ENCODE results near the gene C18orf32. TPM values are rescaled to one million over a fixed set of nuclear protein-coding genes. Genes with fewer than 3 reads are reported as not detected.

Gene C18orf32
- total and polyA plus RNA-seq, 2 of the 8 experiments (the other 6 are each of a cell fraction or from before 2014, with no cell fraction given) = 17.3 to 20.1 TPM

DNA sequence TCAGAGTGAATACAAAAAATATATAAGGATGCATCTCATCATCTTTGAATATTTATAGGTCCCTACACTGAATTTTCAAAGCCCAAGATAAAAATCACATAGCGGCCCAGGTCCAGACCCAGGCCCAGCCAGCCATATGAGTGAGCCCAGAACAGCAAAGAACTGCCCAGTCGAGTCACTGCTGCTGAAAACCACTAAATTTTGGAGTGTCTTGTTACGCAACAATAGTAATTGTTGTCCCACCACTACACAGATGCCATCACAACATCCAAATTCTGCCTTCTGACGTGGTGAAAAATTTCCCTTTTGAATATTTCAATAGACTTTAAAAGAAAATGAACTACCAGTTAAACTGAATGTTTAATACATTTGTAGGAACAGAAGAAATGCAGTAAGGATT, 5.7 kb downstream of the C18orf32 start:
- 93% methylated on average over 4 of the region's 4 CpGs; no CpG with 5 or more reads in 1 of the 2 experiments for WGBS, 2 experiments (ENCODE audit: extremely low coverage in 1 of 2, insufficient coverage in 1 of 2, insufficient read length in 1 of 2, insufficient replicate concordance in 2 of 2, low coverage in 1 of 2, low lambda C conversion rate in 2 of 2, missing lambda C conversion rate in 1 of 2)
- H3K23me2 ChIP-seq (ENCODE audit: low read depth, low read length) = no peaks in the 10 kb centered on the region
- peaks cover 0 to 19% of the 10 kb centered on the region in 2 experiments; a peak in 3 of 4 replicates for H3K79me2 ChIP-seq (ENCODE audit: control insufficient read depth in 1 of 2, insufficient read depth in 2 of 2, low read length in 2 of 2)
- no peak overlapping the region for H2AFZ ChIP-seq (ENCODE audit: low read length)
- peak; percentile 63; the same call in 1 of the 2 replicates for TF ChIP-seq CEBPB (IDR thresholded peaks at IDR 0.05; ENCODE audit: low read depth, low read length)
- TF ChIP-seq POLR2AphosphoS5 (IDR thresholded peaks at IDR 0.05; ENCODE audit: low read depth, low read length) = no peak
- no peak overlapping the region for H3K23ac ChIP-seq (ENCODE audit: insufficient read length)
- no peak overlapping the region for H3K18ac ChIP-seq (ENCODE audit: extremely low read depth, low read length)
- no peak overlapping the region for H2BK20ac ChIP-seq (ENCODE audit: low read length)
- peaks cover 0 to 30% (median 14%) of the 10 kb centered on the region in 4 experiments; a peak in 5 of 8 replicates for H3K36me3 ChIP-seq (ENCODE audit: control insufficient read depth in 2 of 4, insufficient read depth in 4 of 4, low read length in 3 of 4)
- H3K4me2 ChIP-seq (ENCODE audit: insufficient read depth in 1 of 2, low read depth in 2 of 2, low read length in 2 of 2) = no peak overlapping the region
- H2BK5ac ChIP-seq (ENCODE audit: low read depth, low read length) = no peak overlapping the region
- ChIA-PET POLR2A (ENCODE audit: partially characterized antibody) (no interaction called here), CTCF (ENCODE audit: partially characterized antibody) (no interaction called here)
- H2BK120ac ChIP-seq (replicated peaks; ENCODE audit: low read depth, low read length) = no peak overlapping the region
- no peak for DNase-seq (ENCODE audit: low read depth in 1 of 2, low spot score in 2 of 2)
- H3K27me3 ChIP-seq (replicated peaks in 1 of 4; ENCODE audit: control insufficient read depth in 3 of 4, extremely low read depth in 1 of 4, insufficient read depth in 3 of 4, low read length in 3 of 4) = no peaks in the 10 kb centered on the region
- H4K20me1 ChIP-seq (replicated peaks in 1 of 2; ENCODE audit: control insufficient read depth in 1 of 2, insufficient read depth in 2 of 2, low read length in 2 of 2) = peaks cover 0 to 1% of the 10 kb centered on the region in 2 experiments
- no peak overlapping the region for H2AK5ac ChIP-seq (ENCODE audit: low read depth, low read length)
- FAIRE-seq = no peak
- peaks cover 0 to 3% (median 0%) of the 10 kb centered on the region in 4 experiments; a peak in 1 of 7 replicates for H3K4me1 ChIP-seq (replicated peaks in 1 of 4; ENCODE audit: control insufficient read depth in 3 of 4, insufficient read depth in 4 of 4, low read length in 3 of 4)
- H4K8ac ChIP-seq (ENCODE audit: extremely low read depth, insufficient read depth, low read length) = no peak overlapping the region
- H3K14ac ChIP-seq (ENCODE audit: insufficient read length) = no peak overlapping the region
- no peak overlapping the region for H3K56ac ChIP-seq (replicated peaks; ENCODE audit: insufficient read length, low read depth, low read length)
- H3K27ac ChIP-seq (ENCODE audit: low read depth, low read length) = no peak overlapping the region
- H4K91ac ChIP-seq (replicated peaks; ENCODE audit: insufficient read length, low read length) = no peak overlapping the region
- H4K5ac ChIP-seq (ENCODE audit: insufficient read length, low read depth, low read length) = no peak overlapping the region
- no peak overlapping the region for H3K4ac ChIP-seq (replicated peaks; ENCODE audit: insufficient read length, low read depth, low read length)
- no peak overlapping the region for H2BK12ac ChIP-seq (ENCODE audit: low read depth, low read length)
- H3K4me3 ChIP-seq (ENCODE audit: extremely low read depth in 1 of 4, insufficient read depth in 2 of 4, low read depth in 3 of 4, low read length in 4 of 4) = no peak overlapping the region
- H3K9ac ChIP-seq (replicated peaks in 1 of 4; ENCODE audit: extremely low read depth in 1 of 4, low read depth in 3 of 4, low read length in 3 of 4) = no peak overlapping the region
- no peaks in the 10 kb centered on the region for H3K79me1 ChIP-seq (ENCODE audit: low read depth, low read length)
- H2BK15ac ChIP-seq (ENCODE audit: low read length) = no peak overlapping the region
- no peaks in the 10 kb centered on the region for H3K9me3 ChIP-seq (ENCODE audit: insufficient read depth in 2 of 2, low read depth in 1 of 2, low read length in 1 of 2)
